Fibroblast of skin of right quadriceps (primary cell): Measurements from ENCODE around the gene ADNP2.

Experiments used
- DNase-seq: peaks from one replicate; pipeline ENCODE4 v3.0.0-alpha.2; 2013

Gene ADNP2

DNA sequence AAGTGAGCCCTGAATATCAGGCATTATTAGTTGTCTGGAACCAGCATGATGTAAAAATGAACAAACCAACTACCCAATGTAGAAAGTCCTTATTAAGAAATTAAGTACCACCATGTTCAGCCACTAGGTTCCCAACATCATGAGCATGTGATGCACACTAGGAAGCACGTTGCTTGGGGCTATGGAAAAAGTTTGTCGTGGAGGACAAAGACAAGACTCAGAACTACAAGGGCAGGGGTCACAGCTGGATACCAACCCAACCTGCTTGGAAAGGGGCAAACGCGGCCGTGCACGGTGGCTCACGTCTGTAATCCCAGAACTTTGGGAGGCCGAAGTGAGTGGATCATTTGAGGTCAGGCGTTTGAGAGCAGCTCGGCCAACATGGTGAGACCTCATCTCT, 64.0 kb downstream of the ADNP2 start:
- DNase-seq, result no peak

DNA sequence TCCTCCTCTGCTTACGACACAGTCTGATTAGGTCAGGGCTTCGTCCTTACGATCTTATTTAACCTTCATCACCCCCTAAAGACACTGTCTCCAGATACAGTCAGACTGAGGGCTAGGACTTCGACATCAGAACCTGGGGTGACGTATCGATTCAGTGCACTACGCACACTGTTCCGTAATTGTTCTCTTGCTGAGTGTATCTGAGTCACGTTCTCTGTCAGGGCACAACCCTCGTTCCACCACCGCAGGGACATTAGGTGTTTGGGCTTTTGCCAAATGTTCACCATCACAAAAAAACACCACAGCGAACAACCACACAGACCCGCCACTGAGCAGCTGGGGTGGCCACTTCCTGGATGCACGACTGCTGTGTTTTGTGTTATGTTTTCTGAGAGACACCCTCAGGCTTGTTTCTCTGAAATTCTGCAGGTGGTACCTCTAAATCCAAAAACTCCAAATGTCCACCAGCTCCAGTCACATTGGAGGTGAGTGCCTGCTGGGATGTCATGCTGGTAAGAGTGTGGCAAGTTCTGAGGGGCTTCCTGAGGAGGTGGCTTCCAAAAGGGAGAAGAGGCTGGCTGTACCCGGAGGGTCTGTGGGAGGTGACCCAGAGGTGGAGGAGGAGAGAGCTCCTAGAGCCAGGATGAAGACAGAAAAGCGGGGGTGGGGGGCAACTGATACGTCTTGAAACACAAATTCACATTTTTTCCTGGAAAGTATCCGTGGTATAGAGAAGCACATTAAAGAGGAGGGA, 66.6 kb downstream of the ADNP2 start:
- no peak for DNase-seq

DNA sequence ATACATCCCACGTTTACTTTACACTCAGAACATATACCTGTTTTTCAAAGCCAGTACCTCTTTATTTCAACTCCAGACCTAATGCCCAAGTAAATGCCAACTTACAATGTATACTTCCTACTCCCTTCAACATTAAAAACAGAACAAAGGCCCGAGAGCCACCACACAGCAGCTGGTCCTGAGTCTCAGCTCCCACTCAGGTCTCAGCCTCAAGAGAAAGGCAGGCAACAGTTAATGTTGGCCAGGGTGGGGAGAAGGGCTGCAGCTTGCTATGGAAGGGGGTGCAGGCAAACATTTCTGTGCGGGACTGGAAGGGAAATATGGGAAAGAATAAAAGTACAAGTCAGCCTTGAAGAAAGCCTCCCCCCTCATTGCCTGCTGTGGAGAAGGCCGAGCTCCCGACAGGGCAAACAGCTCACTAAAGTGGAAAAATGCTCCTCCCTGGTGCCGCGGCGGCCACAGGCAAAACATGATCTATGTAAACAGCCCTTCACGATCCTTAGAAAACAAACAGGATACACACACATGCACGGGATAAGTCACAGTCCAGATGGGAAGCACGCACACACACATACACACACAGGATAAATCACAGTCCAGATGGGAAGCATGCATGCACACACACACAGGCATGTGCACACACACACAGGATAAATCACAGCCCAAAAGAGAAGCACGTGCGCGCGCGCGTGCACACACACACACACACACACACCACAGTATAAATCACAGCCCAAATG, 67.4 kb downstream of the ADNP2 start:
- peak; percentile 51 for DNase-seq

DNA sequence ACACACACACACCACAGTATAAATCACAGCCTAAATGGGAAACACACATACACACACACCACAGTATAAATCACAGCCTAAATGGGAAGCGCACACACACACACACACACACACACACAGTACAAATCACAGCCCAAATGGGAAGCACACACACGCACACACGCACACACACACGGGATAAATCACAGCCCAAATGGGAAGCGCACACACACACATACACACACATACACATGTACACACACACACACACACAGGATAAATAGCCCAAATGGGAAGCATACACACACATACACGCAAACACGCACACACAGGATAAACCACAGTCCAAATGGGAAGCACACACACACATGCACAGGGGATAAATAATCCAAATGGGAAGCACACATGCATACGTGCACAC, 68.1 kb downstream of the ADNP2 start:
- DNase-seq, result no peak

DNA sequence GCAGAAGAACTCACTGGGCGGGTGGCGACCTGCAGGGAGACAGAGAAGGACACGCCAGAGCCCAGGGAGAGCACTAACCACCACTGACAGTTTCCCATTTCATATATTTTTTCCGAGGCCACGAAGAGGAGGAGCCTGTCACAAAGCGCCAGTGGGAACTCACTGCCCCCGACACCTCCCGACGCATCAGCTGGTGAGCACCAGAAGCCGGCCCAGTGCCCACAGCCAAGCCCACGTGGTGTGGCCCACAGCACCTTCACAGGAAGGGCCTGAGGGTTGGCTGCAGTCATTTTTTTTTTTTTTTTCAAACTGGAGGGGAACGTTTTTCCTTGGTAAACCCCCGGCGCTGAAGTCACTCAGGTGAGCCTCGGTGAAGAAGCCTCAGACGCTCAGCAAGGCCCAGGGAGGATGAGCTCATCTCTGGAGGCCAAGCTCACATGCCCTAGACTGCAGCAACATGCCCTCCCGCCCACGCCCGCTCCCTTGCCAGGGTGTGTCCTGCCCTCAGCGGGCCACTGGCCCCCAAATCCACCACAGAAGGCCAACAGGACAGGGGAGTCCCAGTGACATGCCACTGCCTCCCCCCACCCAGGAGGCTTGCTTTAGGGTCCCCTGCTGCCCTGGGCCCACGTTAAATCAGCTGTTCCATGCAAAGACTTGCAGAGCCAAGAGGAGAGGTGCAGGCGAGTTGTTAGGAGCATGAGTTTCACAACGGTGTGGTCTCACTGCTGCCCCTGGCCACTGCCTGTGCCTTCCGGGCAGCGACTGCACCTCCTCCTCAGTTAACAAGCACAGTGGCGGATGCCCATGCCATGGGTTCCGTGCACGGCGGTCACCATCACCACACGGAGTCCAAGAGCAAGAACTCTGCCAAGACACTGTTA, 70.1 kb downstream of the ADNP2 start:
- no peak for DNase-seq

DNA sequence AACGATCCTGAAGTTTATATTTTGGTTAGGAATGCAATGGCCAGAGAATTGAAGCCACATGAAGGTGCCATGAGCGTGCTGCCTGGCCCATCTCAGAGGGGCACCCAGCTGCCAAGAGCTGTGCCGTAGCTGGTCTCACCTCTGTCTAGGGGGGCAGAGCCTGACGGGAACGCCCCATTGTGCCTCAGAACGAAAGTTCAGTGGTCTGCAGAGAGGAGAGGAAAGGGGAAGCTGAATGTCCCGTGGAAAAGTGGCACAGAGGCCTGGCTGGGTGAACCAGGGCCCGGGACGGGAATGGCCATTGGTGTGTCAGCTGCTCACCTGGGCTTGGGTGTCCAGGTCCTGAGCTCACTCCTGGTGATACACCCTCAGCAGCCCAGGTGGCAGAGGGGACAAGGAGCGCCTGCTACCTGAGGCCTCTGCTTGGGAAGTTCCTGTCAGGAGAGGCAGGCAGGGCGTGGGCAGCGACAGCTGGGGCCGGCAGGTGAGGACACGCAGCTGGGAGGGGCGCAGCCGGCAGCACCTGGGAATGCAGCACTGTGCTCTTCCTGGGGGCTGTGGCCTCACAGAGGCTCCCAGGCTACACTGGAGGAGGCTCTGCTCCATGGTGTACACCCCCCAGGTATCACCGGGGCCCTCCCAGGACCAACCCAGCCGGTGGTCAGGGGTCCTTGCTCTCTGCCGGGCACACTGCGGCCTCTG, 70.9 kb downstream of the ADNP2 start:
- DNase-seq, result no peak

DNA sequence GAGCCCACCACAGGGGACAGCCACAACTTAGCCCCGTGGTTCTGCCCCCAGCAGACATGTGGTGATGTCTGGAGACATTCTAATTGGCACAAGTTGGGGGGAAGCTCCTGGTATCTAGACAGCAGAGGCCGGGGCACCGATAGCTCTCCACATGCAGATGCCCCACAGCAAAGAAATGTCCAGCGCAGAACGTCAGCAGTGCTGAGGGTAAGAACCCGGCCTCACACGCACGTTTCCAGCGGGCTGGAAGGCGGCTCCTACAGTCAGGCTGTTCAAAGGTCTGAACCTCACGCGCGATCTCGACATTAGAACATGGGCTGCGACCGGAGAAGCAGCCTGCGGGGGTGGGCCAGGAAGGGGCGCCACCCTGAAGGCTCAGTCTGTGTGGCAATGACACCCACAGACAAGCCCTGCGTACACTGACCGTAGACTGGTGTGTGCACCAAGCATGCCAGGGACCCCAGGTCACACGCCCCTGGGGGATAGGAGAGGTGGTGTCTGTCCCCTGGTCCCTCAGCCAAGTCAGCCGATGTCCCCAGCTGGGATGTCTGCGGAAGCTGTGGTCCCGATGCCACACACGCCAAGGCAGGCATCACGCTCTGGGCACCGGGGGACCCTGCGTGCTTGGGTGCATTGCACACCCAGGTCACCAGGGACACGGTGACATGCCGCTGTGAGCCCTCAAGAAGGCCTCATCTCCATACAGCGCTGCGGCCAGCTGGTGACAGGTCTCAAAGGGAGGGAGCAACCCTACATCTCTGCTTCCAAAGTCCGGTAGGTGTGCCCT, 71.9 kb downstream of the ADNP2 start:
- no peak for DNase-seq

DNA sequence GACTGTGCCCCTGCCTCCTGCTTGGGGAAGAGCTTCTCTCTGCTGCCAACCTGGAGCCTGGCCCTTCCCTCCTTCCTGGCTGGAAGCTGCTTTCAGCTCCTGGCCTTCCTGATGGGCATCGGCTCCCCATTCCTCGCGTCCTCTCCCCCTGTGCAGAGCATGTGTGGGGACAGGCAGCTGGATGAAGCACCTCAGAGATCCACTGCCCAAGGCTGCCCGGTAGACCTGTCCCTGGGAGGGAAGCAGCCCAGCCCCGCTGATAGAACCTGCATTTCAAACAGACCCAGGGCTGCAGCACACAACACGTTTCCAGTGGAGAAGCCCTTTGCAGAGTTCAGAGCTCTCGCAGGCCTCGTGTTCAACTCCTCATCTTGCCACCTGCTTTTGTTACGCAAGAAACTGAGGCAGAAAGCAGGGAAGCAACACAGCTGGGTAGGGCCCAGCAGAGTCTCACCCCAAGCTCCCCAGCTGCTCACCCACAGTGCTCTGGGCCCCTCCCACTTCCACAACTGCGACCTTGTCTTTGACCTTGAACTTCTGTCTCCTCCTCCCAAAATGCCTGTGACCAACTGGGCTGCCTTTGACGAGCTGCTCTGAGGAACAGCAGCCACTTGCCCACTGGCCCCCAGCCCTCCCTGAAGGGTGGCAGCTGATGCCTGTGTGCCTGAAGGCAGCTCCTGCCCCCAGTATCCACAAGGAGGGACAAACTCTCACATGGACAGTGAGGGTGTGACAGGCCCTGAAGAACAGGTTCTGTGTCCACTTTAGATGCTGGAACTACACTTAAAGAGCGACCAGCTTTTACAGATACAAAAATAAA, 72.8 kb downstream of the ADNP2 start:
- DNase-seq, result no peak

DNA sequence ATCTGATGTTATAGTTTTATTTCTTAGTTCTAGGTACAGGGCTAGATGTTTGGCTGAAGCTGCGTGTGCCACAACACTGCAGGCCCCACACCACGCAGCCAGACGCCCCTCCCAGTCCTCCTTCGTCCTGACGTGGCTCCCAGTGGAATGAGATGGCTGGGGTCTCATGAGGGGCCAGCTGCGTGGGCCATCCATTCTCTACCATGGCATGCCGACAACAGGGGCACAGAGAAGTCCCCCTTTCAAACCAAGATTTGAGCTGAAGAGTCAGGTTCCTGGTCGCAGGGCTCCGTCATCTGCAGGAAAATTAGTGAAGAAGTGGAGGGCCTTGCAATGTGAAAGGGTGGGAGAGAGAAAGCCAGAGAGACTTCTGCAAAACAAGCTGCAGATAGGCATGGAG, 73.8 kb downstream of the ADNP2 start:
- DNase-seq, result no peak

DNA sequence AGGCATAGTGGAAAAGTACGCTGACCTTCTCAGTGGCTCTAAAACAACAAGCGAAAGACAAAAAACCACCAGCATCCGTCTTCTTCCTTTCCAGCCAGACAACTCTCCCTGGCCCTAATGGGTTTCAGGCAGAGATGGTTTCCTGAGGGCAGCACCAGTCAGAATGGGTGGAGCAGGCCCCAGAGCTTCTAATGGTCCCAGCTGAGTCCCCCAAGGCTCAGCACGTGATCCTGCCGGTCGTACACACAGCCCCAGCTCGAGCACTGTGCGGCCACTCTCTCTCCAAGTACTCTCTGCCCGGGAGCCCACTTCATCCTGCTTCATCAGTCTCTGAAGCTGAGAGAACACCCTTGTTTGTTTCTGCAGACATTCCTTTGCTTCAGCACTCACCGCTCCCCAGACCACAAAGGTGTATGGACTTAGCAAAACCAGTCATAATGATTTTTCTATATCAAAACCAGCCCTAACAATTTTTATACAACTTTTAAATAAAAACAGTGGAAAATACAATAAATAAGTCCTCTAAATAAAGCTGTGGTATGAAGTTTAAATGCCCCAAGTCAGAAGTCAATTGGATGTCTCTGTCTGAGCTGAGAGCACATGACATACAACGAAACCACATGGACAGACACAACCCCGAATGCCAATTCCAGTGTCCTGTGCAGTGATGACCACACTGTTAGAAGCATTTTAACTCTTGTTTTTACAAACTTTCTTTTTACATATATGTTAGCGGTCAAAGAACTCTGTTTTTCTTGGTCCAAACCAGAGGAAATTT, 74.4 kb downstream of the ADNP2 start:
- DNase-seq, result no peak

DNA sequence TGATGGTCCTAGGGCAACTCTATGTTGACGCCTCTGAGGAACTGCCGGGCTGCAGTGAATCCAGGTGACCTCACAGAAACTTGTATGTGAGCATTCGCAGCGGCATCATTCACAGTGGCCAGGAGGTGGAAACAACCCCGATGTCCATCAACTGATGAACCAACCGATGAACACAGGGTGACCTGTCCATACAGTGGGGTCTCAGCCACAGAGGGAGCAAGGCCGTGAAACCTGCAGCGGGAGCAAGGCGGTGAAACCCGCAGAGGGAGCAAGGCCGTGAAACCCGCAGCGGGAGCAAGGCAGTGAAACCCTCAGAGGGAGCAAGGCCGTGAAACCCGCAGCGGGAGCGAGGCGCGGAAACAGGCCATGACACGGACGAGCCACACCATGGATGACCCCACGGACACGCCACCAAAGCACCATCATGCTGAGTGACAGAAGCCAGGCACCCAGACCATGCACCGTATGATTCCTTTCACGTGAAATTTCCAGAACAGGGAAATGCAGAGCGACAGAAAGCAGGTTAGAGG, 75.2 kb downstream of the ADNP2 start:
- DNase-seq, result no peak

DNA sequence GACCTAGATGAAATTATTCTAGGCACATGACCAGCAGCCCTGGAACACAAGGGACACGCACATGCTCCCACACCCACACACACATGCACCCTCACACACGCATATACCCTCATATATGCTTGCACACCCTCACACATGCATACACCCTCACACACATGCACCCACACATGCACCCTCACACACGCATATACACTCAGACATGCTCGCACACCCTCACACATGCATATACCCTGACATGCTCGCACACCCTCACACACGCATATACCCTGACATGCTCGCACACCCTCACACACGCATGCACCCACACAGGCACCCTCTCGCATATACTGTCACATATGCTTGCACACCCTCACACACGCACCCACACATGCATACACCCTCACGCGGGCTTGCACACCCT, 76.5 kb downstream of the ADNP2 start:
- DNase-seq, result no peak

DNA sequence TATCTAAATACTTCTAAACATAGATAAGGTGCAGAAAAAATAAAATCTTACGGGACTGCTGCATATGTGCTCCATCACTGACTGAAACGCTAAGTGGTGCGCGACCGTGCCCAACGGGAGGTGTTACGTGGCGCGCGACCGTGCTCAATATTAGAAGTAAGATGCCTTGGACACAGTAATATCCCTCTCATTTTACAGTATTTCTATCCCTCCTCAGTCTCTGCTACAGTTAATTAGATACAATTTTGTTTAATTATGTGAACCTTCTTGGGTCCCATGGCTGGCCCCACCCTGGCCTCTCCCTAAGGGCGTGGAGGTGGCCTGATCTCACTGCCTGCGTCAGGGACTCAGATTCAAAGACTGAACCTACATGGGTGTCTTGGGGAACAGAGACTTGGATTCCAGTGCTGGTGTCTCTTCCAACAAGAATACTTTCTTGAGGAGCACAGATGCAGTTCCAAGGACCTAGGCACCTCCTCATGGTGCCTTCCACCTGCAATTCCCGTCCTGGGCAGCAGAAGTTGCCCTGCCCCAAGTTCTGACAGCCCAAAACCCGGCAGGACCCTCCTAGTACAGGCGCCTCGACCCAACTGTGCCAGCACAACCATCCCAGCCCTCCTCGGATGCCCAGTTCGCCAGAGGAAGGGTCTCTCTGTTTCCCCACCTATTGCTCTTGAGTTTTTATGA, 79.0 kb downstream of the ADNP2 start:
- DNase-seq, result no peak

DNA sequence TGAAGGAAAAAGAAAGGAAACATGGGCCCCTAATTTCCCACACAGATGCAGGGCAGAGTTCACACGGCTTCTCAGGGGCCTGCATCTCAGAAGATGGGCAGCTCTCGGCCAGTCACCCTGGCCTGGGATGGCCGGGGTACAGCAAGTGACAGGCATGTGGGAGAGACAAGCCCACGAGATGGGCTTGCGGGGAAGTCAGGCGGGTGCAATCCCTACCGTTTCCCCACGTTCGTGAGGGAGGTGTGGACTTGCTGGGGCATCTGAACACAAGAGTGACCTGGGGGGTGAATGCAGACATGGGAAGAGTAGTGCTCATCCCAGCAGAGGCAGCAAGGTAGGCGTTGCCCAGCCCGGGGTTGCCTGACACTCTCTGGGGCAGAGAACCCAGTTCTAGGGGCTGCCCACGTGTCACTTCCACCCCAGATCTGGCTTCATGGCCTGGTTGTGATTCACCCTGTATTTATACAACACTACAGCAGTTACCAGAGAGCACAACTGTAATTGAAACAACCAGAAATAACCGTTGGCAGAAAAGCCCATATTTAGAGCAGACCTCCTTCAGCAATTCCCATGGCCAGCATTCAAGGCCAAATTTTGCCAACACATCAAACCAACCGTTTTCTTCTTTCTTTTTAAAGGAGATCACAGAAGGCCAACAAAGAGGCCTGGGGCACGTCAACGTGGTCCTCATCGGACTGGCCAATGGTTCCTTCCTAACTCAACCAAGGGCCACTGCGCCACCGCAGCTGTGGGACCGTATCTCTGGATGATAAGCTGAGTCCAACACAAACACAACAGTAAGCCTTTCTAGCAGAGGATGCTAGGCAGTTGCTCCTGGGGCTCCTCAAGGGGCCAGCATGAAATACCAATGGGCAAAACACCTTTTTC, 79.8 kb downstream of the ADNP2 start:
- DNase-seq, result no peak

DNA sequence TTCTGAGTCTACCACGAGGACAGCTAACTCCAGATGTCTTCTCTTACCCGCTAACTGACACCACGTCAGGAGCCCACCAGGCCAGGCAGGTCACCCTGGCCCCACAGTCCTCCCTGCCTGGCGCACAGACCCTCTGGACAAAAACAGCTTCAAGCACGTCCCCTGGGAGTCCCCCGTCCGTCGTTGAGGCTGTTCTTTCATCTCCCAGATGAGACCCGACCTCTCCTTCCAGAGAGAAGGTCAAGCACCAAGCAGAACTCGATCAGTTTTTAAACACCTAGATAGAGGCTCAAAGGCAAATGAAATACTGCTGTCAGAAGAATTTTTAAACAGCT, 80.4 kb downstream of the ADNP2 start:
- DNase-seq, result no peak
